Tibial nerve (tissue), 4 donors: ENCODE data around the gene PLEKHO2. TPM values are rescaled to one million over a fixed set of nuclear protein-coding genes. Genes with fewer than 3 reads are reported as not detected.
A peak's percentile ranks its signal among the peaks of the same experiment; 100 is the strongest.

Source experiments
- DNase-seq, 2 donors: peaks; one replicate each; pipeline ENCODE4 v3.0.0-alpha.2; 2019; ENCODE audit warnings: low spot score in 2 of 2
- H3K27ac ChIP-seq, 4 donors: fragments of 200-600 bp; sonication (generic) in 3 of 4; one replicate each; pipeline ENCODE4 v1.5.1; 2017 to 2019; ENCODE audit warnings: mild to moderate bottlenecking in 1 of 4
- H3K27me3 ChIP-seq, 2 donors: fragments of 200-600 bp; sonication (generic) in 1 of 2; one replicate each; pipeline versions ENCODE4 v1.5.1 to v1.6.0; 2017 to 2019
- H3K36me3 ChIP-seq, 3 donors: fragments of 200-600 bp; sonication (generic); one replicate each; pipeline ENCODE4 v1.5.1; 2018 to 2019
- H3K4me1 ChIP-seq, 4 donors: fragments of 200-600 bp; sonication (generic) in 3 of 4; one replicate each; pipeline ENCODE4 v1.5.1; 2017 to 2019
- H3K4me3 ChIP-seq, 4 donors: fragments of 200-600 bp; sonication (generic) in 3 of 4; one replicate each; pipeline ENCODE4 v1.5.1; 2017 to 2019; ENCODE audit warnings: mild to moderate bottlenecking in 1 of 4, moderate library complexity in 1 of 4
- H3K9me3 ChIP-seq, 4 donors: fragments of 200-600 bp; sonication (generic) in 3 of 4; one replicate each; pipeline ENCODE4 v1.5.1; 2017 to 2019
- CTCF ChIP-seq, 5 experiments: fragments of 200-600 bp in 3 of 5; fragments of 450-650 bp in 2 of 5; sonication (generic) in 3 of 5; IDR thresholded peaks; one replicate each; pipeline ENCODE4 v1.5.1; 2016 to 2019; ENCODE audit warnings: antibody characterized with exemption in 5 of 5, mild to moderate bottlenecking in 3 of 5, moderate library complexity in 2 of 5
- EP300 ChIP-seq, 2 donors: sonication (generic); formaldehyde crosslinking; IDR thresholded peaks; one replicate each; pipeline ENCODE4 v1.6.1; 2017; ENCODE audit warnings: antibody characterized with exemption in 2 of 2, mild to moderate bottlenecking in 1 of 2
- POLR2A ChIP-seq, 2 donors: fragments of 450-650 bp; IDR thresholded peaks; one replicate each; pipeline ENCODE4 v1.6.1; 2017; ENCODE audit warnings: antibody characterized with exemption in 2 of 2, mild to moderate bottlenecking in 2 of 2, moderate library complexity in 2 of 2
- WGBS, 2 donors: methylation state at CpG; one replicate each; pipeline ENCODE4 v1.1.5; 2018; 5-methylcytosine and 5-hydroxymethylcytosine counted together
- total RNA-seq, 4 donors: library from RNA; depleted of rRNA; stranded (reverse); fragments of >200 nt; gene quantifications; one replicate each; pipeline ENCODE4 v1.1.0, GENCODE V29; 2016

The PLEKHO2 gene
- total RNA-seq, 4 donors from 2014 or later: 40.8 to 69.9 (median 60.2) TPM

- peak; percentile 81 to 88 for DNase-seq
- WGBS, 2 donors: 32 to 37% methylated on average over 40 to 41 of the region's 44 CpGs
- Histone ChIP-seq H3K4me3 (peak overlapping the region in 3 of 4 donors; percentile 24 to 39 (median 38)), H3K27ac (peak overlapping the region; percentile 79 to 95 (median 87)), H3K27me3 (no peaks in the 10 kb centered on the region), H3K9me3 (no peaks in the 10 kb centered on the region), H3K36me3 (no peaks in the 10 kb centered on the region), H3K4me1 (peaks cover 0 to 70% (median 60%) of the 10 kb centered on the region in 4 donors)
- TF ChIP-seq CTCF (IDR thresholded peaks at IDR 0.05): no peak
- peak in 1 of 2 donors; percentile 82 for TF ChIP-seq EP300 (IDR thresholded peaks at IDR 0.05)
- TF ChIP-seq POLR2A (IDR thresholded peaks at IDR 0.05): peak in 1 of 2 donors; percentile 63
Measured at GRCh38 chr15:64893481-64894394, 52.0 kb downstream of the PLEKHO2 start.

GRCh38 chr15:64894395-64895056 lies 52.8 kb downstream of the PLEKHO2 start:
- Histone ChIP-seq H3K27ac (peak overlapping the region; percentile 79 to 95 (median 87)), H3K9me3 (no peaks in the 10 kb centered on the region), H3K4me3 (peak overlapping the region in 3 of 4 donors; percentile 24 to 39 (median 38)), H3K4me1 (peaks cover 0 to 77% (median 63%) of the 10 kb centered on the region in 4 donors), H3K36me3 (no peaks in the 10 kb centered on the region), H3K27me3 (no peaks in the 10 kb centered on the region)
- no peak for TF ChIP-seq CTCF (IDR thresholded peaks at IDR 0.05)
- DNase-seq: no peak
- WGBS, 2 donors: 52 to 55% methylated on average over 19 to 20 of the region's 20 CpGs

- H3K4me1 ChIP-seq: peaks cover 0 to 77% (median 63%) of the 10 kb centered on the region in 4 donors
- H3K27ac ChIP-seq: peak overlapping the region; percentile 45 to 95 (median 87)
- peaks cover 0 to 3% (median 0%) of the 10 kb centered on the region in 4 donors for H3K9me3 ChIP-seq
- no peaks in the 10 kb centered on the region for H3K36me3 ChIP-seq
- no peak for DNase-seq
- H3K27me3 ChIP-seq: no peaks in the 10 kb centered on the region
- TF ChIP-seq POLR2A (IDR thresholded peaks at IDR 0.05) (no peak), EP300 (IDR thresholded peaks at IDR 0.05) (peak in 1 of 2 donors; percentile 14), CTCF (IDR thresholded peaks at IDR 0.05) (peak in 1 of 5 experiments; percentile 11)
- 21 to 28% methylated on average over 6 of the region's 6 CpGs for WGBS, 2 donors
- peak overlapping the region in 3 of 4 donors; percentile 20 to 42 (median 38) for H3K4me3 ChIP-seq
Measured at GRCh38 chr15:64895285-64896065, 53.8 kb downstream of the PLEKHO2 start.

GRCh38 chr15:64896371-64897069 lies 54.8 kb downstream of the PLEKHO2 start:
- Histone ChIP-seq H3K27ac (peak overlapping the region in 3 of 4 donors; percentile 86 to 95 (median 88)), H3K27me3 (no peaks in the 10 kb centered on the region), H3K36me3 (peaks cover 0 to 3% (median 0%) of the 10 kb centered on the region in 3 donors), H3K9me3 (peaks cover 0 to 13% (median 2%) of the 10 kb centered on the region in 4 donors), H3K4me3 (no peak overlapping the region), H3K4me1 (peaks cover 0 to 75% (median 61%) of the 10 kb centered on the region in 4 donors)
- WGBS, 2 donors: 65 to 73% methylated on average over 6 of the region's 6 CpGs
- TF ChIP-seq POLR2A (IDR thresholded peaks at IDR 0.05): no peak
- DNase-seq: no peak
